ENCODE data around the gene ATP1B1.
A peak's percentile ranks its signal among the peaks of the same experiment; 100 is the strongest.

ATP1B1 gene

DNA sequence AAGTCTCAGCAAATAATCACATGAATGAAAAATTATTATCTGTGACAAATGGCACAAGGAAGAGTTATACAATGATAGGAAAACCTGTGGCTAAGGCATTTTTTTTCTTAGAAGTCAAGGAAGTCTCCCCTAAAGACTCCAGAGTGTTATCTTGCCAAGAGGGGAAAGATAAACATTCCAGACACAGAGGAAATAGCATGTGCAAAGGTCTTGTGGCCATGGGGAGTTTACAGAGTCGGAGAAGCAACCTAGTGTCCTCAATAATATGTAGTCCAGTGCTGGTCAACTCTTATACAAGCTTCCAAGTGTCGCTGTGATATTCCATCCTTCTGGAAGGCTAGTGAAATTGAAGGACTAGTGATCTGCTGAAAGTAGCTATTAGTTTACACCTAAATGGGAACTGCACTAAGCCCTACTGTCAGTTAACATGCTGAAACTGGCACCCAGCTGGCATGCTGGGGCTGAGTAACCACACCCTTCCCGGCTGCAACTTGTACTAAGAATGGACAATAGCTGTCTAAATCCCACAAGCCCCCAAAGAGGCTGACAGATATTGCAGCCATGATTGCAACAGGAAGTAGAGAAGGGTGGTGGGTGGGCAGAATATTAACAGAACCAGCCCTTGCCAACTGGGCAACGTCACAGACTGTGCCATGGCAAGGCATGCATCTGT is 11.5 kb upstream of the ATP1B1 start:
- no peak for DNase-seq (ENCODE audit: low read depth in 2 of 2)

GRCh38 chr1:169098380-169098779 is 8.1 kb upstream of the ATP1B1 start:
- DNase-seq (ENCODE audit: low read depth in 2 of 2): no peak

GRCh38 chr1:169099561-169099960 is 6.9 kb upstream of the ATP1B1 start:
- no peak for DNase-seq (ENCODE audit: low read depth in 2 of 2)

GRCh38 chr1:169100208-169100607 is 6.3 kb upstream of the ATP1B1 start:
- no peak for DNase-seq (ENCODE audit: low read depth in 2 of 2)

DNA sequence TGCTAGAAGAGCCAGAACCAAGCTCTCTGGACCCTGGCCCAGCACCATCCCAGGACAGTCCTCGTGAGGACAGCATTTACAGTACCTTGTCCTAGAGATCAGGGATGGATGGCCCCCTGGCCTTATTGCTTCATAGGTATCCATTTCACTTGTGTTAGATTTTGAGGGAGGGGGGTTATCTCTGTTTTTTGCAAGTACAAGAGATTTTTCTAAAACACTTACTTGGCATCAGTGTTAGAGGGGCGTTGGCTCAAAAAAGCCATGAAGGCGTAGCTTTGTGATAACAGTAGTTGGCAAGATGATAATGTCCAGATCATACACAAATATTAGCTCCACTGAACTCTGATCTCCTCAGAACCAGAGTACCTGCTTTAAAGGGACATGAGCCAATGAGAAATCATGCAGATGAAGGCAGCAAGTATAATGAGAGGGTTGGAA is 5.8 kb upstream of the ATP1B1 start:
- no peak for DNase-seq (ENCODE audit: low read depth in 2 of 2)

DNA sequence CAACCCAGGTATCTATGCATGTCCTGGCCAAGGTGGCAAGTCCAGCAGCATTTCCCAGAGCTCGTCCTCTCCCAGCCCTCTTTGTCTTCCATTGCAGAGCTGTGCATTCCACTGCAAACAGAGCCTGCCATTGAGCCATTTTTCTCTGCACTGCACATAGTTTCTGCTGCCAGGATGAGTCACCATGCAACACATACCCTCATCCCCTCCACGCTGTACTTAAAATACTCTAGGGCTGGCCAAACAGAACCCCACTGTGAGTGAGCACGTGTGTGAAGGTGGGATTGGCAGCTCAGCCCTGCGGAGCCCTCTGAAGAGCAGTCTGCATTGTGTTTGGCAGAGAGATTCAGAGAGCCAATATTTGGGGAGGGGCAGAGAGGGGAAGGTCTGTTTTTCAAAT is 3.9 kb upstream of the ATP1B1 start:
- DNase-seq (ENCODE audit: low read depth in 2 of 2): no peak

- DNase-seq (ENCODE audit: low read depth in 2 of 2): no peak
Observed at GRCh38 chr1:169103002-169103401, 3.5 kb upstream of the ATP1B1 start.

DNA sequence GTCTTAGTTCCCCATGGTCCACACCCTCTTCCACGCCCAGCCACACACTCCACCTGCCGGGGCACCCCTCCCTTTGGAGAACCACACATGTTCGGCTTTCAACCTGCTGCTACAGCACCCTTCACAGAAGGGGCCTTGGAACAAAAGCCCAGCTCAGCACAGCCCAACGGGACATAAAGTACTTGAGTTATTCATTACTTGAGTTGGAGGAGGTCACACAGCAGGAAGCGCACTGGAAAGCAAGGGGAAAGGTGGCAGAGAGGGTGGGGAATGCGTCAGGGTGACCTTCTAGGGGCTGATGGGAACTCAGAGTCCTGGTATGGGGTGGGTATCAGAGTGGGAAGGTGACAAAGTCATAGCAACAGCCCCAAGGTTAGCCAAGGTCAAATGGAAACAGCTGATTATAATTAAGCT is 3.0 kb upstream of the ATP1B1 start:
- no peak for DNase-seq (ENCODE audit: low read depth in 2 of 2)

GRCh38 chr1:169105087-169105433 is 1.4 kb upstream of the ATP1B1 start:
- DNase-seq (ENCODE audit: low read depth in 2 of 2): no peak

DNA sequence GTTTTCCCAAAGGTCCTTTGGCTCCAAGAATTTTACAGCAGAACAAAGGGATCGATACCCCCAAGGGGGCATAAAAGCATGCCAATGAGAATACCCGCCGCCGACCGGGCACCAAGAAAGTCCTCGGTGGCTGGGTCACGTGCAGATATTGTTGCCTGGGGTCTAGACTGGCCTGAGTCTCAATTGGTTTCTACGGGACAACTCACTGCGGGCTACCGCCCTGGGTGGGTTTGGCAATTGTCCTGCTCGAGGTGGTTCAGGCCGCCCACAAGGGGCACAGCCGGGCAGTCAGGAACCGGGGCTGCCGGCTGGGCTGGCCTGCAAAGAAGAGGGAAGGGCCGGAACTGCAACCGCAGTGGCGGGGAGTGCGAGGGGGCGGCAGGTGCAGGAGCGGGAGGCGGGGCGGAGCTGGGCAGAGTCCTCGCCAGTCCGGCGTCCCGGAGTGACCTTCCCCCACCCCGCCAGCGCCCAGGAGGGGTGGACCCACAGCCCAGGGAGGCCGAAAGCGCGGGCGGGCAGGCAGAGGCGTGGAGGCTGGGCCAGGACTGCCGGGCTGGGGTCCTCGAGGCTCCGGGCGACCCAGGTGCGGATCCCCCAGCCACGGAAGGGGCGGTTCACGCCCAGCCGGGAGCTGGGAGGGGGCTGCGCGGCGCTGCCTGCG is 926 bp upstream of the ATP1B1 start:
- peak in 1 of 2 donors; percentile 10 for DNase-seq (ENCODE audit: low read depth in 2 of 2)

DNA sequence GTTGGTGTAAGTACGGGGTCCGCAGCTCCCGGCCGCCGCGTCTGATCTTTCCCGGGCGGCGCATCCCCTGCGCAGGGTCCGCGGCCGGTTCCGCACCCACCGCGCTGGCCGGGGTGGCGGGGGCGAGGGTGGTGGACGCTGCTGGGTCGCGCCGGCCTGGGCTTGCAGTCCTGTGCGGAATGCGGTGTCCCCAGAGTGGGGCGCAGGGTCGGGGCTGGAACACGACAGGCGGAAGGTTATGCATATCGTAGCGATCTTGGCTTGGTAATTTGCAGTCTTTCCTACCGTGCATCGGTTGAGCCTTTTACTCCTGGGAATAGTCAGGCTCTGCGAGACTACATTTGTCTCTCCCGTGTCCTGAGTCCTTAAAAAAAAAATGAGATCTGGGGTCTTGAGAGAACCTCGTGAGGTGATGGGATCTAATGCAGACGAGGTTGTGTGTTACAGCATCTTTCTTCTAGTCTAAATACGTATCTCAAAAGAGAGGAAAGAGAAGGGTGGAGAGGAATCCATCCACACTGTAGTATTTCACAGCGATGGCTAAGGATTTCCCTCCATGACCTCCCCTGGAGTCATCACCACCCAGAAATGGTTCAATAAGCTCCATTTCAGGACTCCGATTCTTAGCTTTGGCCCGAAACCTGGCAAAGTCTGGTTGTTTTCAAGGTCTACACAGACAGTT is 572 bp downstream of the ATP1B1 start:
- DNase-seq (ENCODE audit: low read depth in 2 of 2): no peak

DNA sequence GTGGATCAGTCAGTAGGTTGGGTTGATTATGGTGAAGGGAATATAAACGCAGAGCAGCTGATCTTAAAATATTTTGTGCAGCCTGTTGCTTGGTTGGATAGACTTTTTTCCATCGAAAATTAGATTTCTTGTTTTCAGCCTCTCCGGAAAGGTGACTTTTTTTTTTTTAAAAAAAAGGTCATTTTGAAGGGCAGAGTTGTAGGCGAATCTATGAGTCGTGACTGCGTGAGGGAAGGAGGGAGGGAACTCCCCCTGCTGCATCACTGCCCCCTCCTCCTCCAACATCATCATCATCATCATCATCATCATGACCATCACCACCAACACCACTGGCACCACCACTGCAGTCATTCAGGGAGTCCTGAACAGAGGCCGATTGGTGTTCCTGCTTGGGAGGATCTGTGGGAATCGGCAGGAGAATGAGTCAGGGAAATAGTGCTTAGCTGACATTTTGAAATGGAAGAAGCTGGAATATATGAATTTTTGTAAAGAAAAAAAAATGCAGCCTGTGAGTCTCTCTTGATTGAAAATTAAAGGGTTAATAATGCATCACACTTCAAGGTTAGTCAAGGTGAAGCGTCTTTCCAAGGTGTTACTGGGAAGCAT is 1.2 kb downstream of the ATP1B1 start:
- DNase-seq (ENCODE audit: low read depth in 2 of 2): no peak

GRCh38 chr1:169108223-169108622 is 1.7 kb downstream of the ATP1B1 start:
- DNase-seq (ENCODE audit: low read depth in 2 of 2): no peak

DNA sequence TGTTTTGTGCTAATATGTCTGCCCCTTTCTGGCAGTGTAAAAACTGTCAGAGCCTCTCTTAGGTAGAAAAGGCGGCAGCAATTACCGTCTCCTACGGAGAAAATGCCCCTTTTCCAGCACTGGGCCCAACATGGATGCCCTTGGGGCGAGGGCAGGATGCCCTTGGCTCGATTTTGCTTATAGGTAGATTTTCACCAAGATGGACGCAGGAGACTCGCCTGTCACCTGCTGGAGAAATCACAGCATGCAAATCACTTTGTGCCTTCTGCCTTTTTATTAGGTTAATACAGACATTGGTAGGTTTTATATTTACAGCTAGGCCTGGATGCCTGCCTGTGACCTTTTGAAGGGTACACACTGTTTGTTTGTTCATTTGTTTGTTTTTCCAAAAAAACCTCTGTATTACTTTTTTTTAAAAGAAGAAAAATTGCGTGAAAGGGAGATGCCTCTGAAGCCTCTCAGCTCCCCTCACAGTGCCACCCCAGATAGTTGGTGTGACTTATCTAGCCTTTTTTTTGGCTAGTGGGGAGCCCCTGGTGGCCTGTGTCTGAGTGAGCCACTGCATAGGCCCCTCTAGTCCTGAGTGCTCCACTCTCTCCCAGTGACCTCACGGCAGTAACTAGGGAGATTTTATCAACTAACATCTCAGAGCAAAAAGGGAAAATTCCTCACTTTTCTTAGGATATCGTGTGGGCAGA is 2.5 kb downstream of the ATP1B1 start:
- DNase-seq (ENCODE audit: low read depth in 2 of 2): no peak

GRCh38 chr1:169109561-169110134 is 3.2 kb downstream of the ATP1B1 start:
- no peak for DNase-seq (ENCODE audit: low read depth in 2 of 2)

GRCh38 chr1:169110236-169110635 is 3.7 kb downstream of the ATP1B1 start:
- no peak for DNase-seq (ENCODE audit: low read depth in 2 of 2)

- DNase-seq (ENCODE audit: low read depth in 2 of 2): no peak
Observed at GRCh38 chr1:169110689-169111447, 4.4 kb downstream of the ATP1B1 start.

DNA sequence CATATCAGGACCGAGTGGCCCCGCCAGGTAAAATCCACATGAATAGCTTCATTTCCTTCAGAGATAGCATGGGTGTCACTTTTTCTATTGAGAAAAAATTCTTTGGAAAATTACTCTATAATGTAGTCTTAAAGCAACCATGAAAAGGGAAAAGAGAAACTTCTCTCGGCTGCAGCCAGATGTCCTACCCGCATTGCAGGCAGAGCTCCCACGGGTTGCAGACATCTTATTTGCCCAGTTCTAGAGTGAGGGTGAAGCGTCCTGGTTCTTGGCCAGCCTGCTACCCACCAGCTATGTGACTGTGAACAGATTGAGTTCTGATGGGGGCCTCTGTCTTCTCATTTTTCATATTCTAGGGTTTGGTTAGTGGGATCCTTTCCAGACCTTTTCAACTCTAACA is 5.0 kb downstream of the ATP1B1 start:
- no peak for DNase-seq (ENCODE audit: low read depth in 2 of 2)

- DNase-seq (ENCODE audit: low read depth in 2 of 2): no peak
Observed at GRCh38 chr1:169112241-169112640, 5.8 kb downstream of the ATP1B1 start.

DNA sequence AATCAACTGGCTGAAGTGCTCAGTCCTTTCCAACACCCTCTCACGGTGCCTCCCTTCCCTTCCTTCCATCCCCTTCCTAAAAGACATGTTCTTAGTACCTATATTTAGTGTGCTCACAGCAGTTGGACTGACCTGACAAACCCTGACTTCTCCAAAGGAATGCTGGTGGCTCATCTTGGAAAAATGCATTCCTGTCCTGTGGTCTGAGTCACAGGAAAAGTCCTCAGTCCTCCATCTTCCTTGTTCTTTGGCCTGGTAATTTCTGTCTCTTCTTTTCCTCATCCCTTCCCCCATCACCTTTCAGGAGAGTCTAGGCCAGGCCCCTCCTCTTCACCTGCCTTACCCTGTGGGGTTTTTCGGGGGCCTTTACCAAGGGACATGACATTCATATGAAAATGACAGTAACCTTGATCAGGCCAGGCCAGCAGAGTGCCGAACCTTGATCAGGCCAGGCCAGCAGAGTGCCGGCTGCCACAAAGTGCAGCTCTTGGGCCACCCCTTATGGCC is 7.2 kb downstream of the ATP1B1 start:
- no peak for DNase-seq (ENCODE audit: low read depth in 2 of 2)
